Panc1 (cell line): ENCODE results near the gene WNK2. TPM values are rescaled to one million over a fixed set of nuclear protein-coding genes. Genes with fewer than 3 reads are reported as not detected.

ENCODE experiments used
- ATAC-seq: fragments of 200-7000 bp; cut with Tn5 transposase; 2 replicates; pipeline ENCODE4 v1.9.1; 2020; ENCODE audit warnings: mild to moderate bottlenecking, moderate library complexity
- BruUV-seq: library from RNA; stranded (reverse); fragments of 400-500 nt; replicated peaks from 2 replicates; lab custom pipeline; 2021; lab: Mats Ljungman, UMichigan
- CTCF ChIA-PET: fragments of 300-600 bp; sonication (Branson Sonifier 250); formaldehyde crosslinking; loops from one replicate; lab custom pipeline; 2022; ENCODE audit warnings: antibody characterized with exemption; lab: Charles Lee
- POLR2A ChIA-PET: fragments of 300-600 bp; sonication (Branson Sonifier 250); formaldehyde crosslinking; loops from one replicate; lab custom pipeline; 2022; ENCODE audit warnings: antibody characterized with exemption; lab: Charles Lee
- DNase-seq: peaks from one replicate; pipeline ENCODE4 v3.0.0-alpha.2; 2010; ENCODE audit warnings: low read depth, low spot score
- H3K27ac ChIP-seq: 2 replicates; pipeline ENCODE4 v1.5.1; 2011; ENCODE audit warnings: mild to moderate bottlenecking, low read length, inconsistent platforms
- H3K27me3 ChIP-seq: fragments of 200-500 bp; sonication (Bioruptor generic); 2 replicates; pipeline ENCODE4 v1.6.0; 2014; ENCODE audit warnings: low read length, inconsistent platforms; ENCODE audit not compliant: control insufficient read depth, insufficient read depth
- H3K36me3 ChIP-seq: fragments of 200-500 bp; sonication (Bioruptor generic); 2 replicates; pipeline ENCODE4 v1.5.1; 2014; ENCODE audit warnings: inconsistent platforms, mild to moderate bottlenecking, low read length, moderate library complexity; ENCODE audit not compliant: control insufficient read depth, insufficient read depth
- H3K4me1 ChIP-seq: 2 replicates; pipeline ENCODE4 v1.5.1; 2011; ENCODE audit warnings: inconsistent platforms, mild to moderate bottlenecking, low read length, moderate library complexity; ENCODE audit not compliant: control insufficient read depth, insufficient read depth
- H3K4me3 ChIP-seq, 2 experiments: 2 replicates each; pipeline ENCODE4 v1.5.1; 2011 to 2012; ENCODE audit warnings: low read depth in 2 of 2, low read length in 2 of 2, mild to moderate bottlenecking in 2 of 2, inconsistent platforms in 1 of 2, moderate library complexity in 1 of 2
- H3K9me3 ChIP-seq: fragments of 200-500 bp; sonication (Bioruptor generic); 2 replicates; pipeline ENCODE4 v1.5.1; 2014; ENCODE audit warnings: low read depth, mild to moderate bottlenecking, inconsistent platforms, low read length, moderate library complexity; ENCODE audit not compliant: control insufficient read depth, insufficient read depth
- CTCF ChIP-seq: fragments of 450-650 bp; IDR thresholded peaks from 2 replicates; pipeline ENCODE4 v1.5.1; 2017; ENCODE audit warnings: mild to moderate bottlenecking
- POLR2AphosphoS5 ChIP-seq: IDR thresholded peaks from 2 replicates; pipeline ENCODE4 v1.6.1; 2012; ENCODE audit warnings: mild to moderate bottlenecking, low read depth, low read length, moderate library complexity
- SIN3A ChIP-seq: IDR thresholded peaks from 2 replicates; pipeline ENCODE4 v1.6.1; 2012; ENCODE audit warnings: low read depth, mild to moderate bottlenecking, low read length, moderate library complexity, borderline replicate concordance; ENCODE audit not compliant: insufficient read depth
- TCF7L2 ChIP-seq: IDR thresholded peaks from 2 replicates; pipeline ENCODE4 v1.6.1; 2011; ENCODE audit warnings: mild to moderate bottlenecking, low read depth, low read length, inconsistent platforms
- in situ Hi-C: cut with HindIII; loops from 2 replicates; pipeline ENCODE4 v1.10.0; 2016; ENCODE audit warnings: low sequenced_read_pairs, low pct_unique_long_range_greater_than_20kb
- intact Hi-C: fragments of 100-400 bp; cut with micrococcal nuclease; formaldehyde crosslinking; loops from one replicate; pipeline ENCODE4 v1.10.0; 2022; ENCODE audit not compliant: unreplicated experiment
- total RNA-seq: library from RNA; stranded (reverse); gene quantifications from one replicate; pipeline ENCODE4 v1.2.1, GENCODE V29; 2021; ENCODE audit not compliant: unreplicated experiment
- TF ChIP-seq, protein P1 (sequence below), 2 experiments: IDR thresholded peaks; 2 replicates each; pipeline ENCODE4 v1.6.1; 2011 to 2012; ENCODE audit warnings: low read depth in 2 of 2, control low read depth in 1 of 2, low read length in 1 of 2, mild to moderate bottlenecking in 1 of 2, moderate library complexity in 1 of 2; ENCODE audit not compliant: insufficient read depth in 1 of 2

WNK2 gene
- total RNA-seq, 1 experiment from 2014 or later = 13.7 TPM

DNA sequence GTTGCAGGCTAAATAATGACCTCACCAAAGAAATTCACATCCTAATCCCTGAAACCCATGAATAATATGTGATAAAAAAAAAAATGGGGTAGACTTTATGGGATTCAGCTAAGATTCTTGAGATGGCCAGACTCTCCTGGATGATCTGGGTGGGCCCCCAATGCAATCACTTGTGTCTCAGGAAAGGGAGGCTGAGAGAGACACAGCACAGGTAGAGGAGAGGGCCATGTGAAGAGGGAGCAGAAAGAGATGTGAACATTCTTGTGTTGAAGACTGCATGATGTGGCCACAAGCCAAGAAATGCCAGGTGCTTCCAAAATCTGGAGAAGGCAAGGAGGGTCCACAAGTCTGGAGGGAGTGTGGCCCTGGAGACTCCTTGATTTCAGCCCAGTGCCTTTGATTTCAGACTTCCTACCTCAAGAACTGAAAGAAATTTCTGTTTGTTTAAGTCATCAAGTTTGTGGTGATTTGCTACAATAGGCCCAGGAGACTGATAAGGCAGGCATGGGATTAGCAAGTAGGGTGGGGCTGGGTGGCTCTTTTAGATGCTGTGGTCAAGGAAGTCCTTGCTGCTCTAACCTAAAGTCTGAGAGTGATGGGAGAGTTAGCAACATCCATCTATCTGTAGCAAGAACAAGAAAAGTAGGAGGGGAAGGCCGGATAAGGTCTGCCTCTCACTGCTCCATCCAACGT, 180.9 kb downstream of the WNK2 start:
- in situ Hi-C loops (no loop called here), intact Hi-C loops (no loop called here)
- Histone ChIP-seq H3K36me3 (no peaks in the 10 kb centered on the region), H3K9me3 (no peaks in the 10 kb centered on the region; the same call in 1 of the 2 replicates), H3K27ac (no peak overlapping the region), H3K27me3 (no peaks in the 10 kb centered on the region), H3K4me1 (no peaks in the 10 kb centered on the region), H3K4me3 (no peak overlapping the region)
- ChIA-PET CTCF (no interaction called here), POLR2A (no interaction called here)
- no TSS peak for BruUV-seq
- no peak for ATAC-seq
- DNase-seq = no peak
- TF ChIP-seq POLR2AphosphoS5 (no peak), CTCF (no peak), SIN3A (no peak), TCF7L2 (no peak)
- TF ChIP-seq, protein P1, sequence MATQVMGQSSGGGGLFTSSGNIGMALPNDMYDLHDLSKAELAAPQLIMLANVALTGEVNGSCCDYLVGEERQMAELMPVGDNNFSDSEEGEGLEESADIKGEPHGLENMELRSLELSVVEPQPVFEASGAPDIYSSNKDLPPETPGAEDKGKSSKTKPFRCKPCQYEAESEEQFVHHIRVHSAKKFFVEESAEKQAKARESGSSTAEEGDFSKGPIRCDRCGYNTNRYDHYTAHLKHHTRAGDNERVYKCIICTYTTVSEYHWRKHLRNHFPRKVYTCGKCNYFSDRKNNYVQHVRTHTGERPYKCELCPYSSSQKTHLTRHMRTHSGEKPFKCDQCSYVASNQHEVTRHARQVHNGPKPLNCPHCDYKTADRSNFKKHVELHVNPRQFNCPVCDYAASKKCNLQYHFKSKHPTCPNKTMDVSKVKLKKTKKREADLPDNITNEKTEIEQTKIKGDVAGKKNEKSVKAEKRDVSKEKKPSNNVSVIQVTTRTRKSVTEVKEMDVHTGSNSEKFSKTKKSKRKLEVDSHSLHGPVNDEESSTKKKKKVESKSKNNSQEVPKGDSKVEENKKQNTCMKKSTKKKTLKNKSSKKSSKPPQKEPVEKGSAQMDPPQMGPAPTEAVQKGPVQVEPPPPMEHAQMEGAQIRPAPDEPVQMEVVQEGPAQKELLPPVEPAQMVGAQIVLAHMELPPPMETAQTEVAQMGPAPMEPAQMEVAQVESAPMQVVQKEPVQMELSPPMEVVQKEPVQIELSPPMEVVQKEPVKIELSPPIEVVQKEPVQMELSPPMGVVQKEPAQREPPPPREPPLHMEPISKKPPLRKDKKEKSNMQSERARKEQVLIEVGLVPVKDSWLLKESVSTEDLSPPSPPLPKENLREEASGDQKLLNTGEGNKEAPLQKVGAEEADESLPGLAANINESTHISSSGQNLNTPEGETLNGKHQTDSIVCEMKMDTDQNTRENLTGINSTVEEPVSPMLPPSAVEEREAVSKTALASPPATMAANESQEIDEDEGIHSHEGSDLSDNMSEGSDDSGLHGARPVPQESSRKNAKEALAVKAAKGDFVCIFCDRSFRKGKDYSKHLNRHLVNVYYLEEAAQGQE (IDR thresholded peaks at IDR 0.05; ENCODE audit: insufficient read depth in 1 of 2, low read depth in 2 of 2, low read length in 1 of 2) = no peak

GRCh38 chr9:93365427-93366118, 181.6 kb downstream of the WNK2 start:
- H3K27ac ChIP-seq = no peak overlapping the region
- CTCF ChIA-PET = no interaction called here
- POLR2A ChIA-PET = no interaction called here

More at GRCh38 chr9:93365427-93366118, 181.6 kb downstream of the WNK2 start:
- H3K4me3 ChIP-seq = no peak overlapping the region
- H3K4me1 ChIP-seq = no peaks in the 10 kb centered on the region
- no peaks in the 10 kb centered on the region; the same call in 1 of the 2 replicates for H3K9me3 ChIP-seq
- no peak for ATAC-seq
- intact Hi-C loops = no loop called here
- no peaks in the 10 kb centered on the region for H3K27me3 ChIP-seq
- TF ChIP-seq CTCF (no peak), TCF7L2 (no peak), POLR2AphosphoS5 (no peak), SIN3A (no peak)
- TF ChIP-seq, protein P1 (IDR thresholded peaks at IDR 0.05; ENCODE audit: insufficient read depth in 1 of 2, low read depth in 2 of 2, low read length in 1 of 2) = no peak
- no peaks in the 10 kb centered on the region for H3K36me3 ChIP-seq
- in situ Hi-C loops = no loop called here
- no TSS peak for BruUV-seq
- DNase-seq = no peak
